ENCODE results near the gene BCL2L14. TPM values are rescaled to one million over a fixed set of nuclear protein-coding genes. Genes with fewer than 3 reads are reported as not detected.

BCL2L14 gene
- total RNA-seq, 1 experiment from 2014 or later = not detected

- DNase-seq (ENCODE audit: unreplicated experiment) = no peak
- TF ChIP-seq CTCF (IDR thresholded peaks at IDR 0.05; ENCODE audit: unreplicated experiment) = no peak
- no peak overlapping the region for H3K4me3 Mint-ChIP-seq (ENCODE audit: unreplicated experiment)
- ChIA-PET POLR2A (interaction anchor here (1.1 kb wide), 1 partner anchor 10 kb away, joined by 3 read pairs; no protein-coding TSS in a partner anchor), CTCF (interaction anchor here (0.5 to 1.2 kb wide), 4 partner anchors 13 to 517 kb away, joined by 3 to 7 read pairs (median 3); no protein-coding TSS in a partner anchor)
- BruUV-seq (replicated peaks) = no TSS peak
- no peak overlapping the region for H3K27ac Mint-ChIP-seq (ENCODE audit: low read depth, unreplicated experiment)
- no peaks in the 10 kb centered on the region for H3K27me3 Mint-ChIP-seq (ENCODE audit: insufficient read depth, unreplicated experiment)
- intact Hi-C loops (cut with micrococcal nuclease) = no loop called here
- H3K9me3 Mint-ChIP-seq (ENCODE audit: unreplicated experiment) = no peaks in the 10 kb centered on the region
- H3K36me3 Mint-ChIP-seq (ENCODE audit: insufficient read depth, unreplicated experiment) = peaks cover 6% of the 10 kb centered on the region
- H3K4me1 Mint-ChIP-seq (ENCODE audit: insufficient read depth, unreplicated experiment) = peaks cover 8% of the 10 kb centered on the region
Observed at GRCh38 chr12:12094481-12094880, 23.7 kb downstream of the BCL2L14 start.

GRCh38 chr12:12095021-12095420 lies 24.3 kb downstream of the BCL2L14 start:
- BruUV-seq (replicated peaks) = no TSS peak
- no peaks in the 10 kb centered on the region for H3K9me3 Mint-ChIP-seq (ENCODE audit: unreplicated experiment)
- H3K4me3 Mint-ChIP-seq (ENCODE audit: unreplicated experiment) = no peak overlapping the region
- intact Hi-C loops (cut with micrococcal nuclease) = no loop called here
- H3K36me3 Mint-ChIP-seq (ENCODE audit: insufficient read depth, unreplicated experiment) = peaks cover 6% of the 10 kb centered on the region
- ChIA-PET CTCF (interaction anchor here (0.5 to 0.7 kb wide), 2 partner anchors 215 to 518 kb away, joined by 3 read pairs; no protein-coding TSS in a partner anchor), POLR2A (interaction anchor here (1.1 kb wide), 1 partner anchor 10 kb away, joined by 3 read pairs; no protein-coding TSS in a partner anchor)
- DNase-seq (ENCODE audit: unreplicated experiment) = no peak
- H3K27ac Mint-ChIP-seq (ENCODE audit: low read depth, unreplicated experiment) = no peak overlapping the region
- no peak for TF ChIP-seq CTCF (IDR thresholded peaks at IDR 0.05; ENCODE audit: unreplicated experiment)
- H3K27me3 Mint-ChIP-seq (ENCODE audit: insufficient read depth, unreplicated experiment) = no peaks in the 10 kb centered on the region
- peaks cover 8% of the 10 kb centered on the region for H3K4me1 Mint-ChIP-seq (ENCODE audit: insufficient read depth, unreplicated experiment)

- ChIA-PET POLR2A (no interaction called here), CTCF (interaction anchor here (0.6 to 0.8 kb wide), 2 partner anchors 146 to 240 kb away, joined by 3 read pairs; no protein-coding TSS in a partner anchor)
- no peak for DNase-seq (ENCODE audit: unreplicated experiment)
- no peaks in the 10 kb centered on the region for H3K27me3 Mint-ChIP-seq (ENCODE audit: insufficient read depth, unreplicated experiment)
- intact Hi-C loops (cut with micrococcal nuclease) = no loop called here
- H3K36me3 Mint-ChIP-seq (ENCODE audit: insufficient read depth, unreplicated experiment) = peaks cover 15% of the 10 kb centered on the region
- no peak overlapping the region for H3K27ac Mint-ChIP-seq (ENCODE audit: low read depth, unreplicated experiment)
- no TSS peak for BruUV-seq (replicated peaks)
- H3K9me3 Mint-ChIP-seq (ENCODE audit: unreplicated experiment) = no peaks in the 10 kb centered on the region
- TF ChIP-seq CTCF (IDR thresholded peaks at IDR 0.05; ENCODE audit: unreplicated experiment) = no peak
- no peak overlapping the region for H3K4me3 Mint-ChIP-seq (ENCODE audit: unreplicated experiment)
- H3K4me1 Mint-ChIP-seq (ENCODE audit: insufficient read depth, unreplicated experiment) = peaks cover under 1% of the 10 kb centered on the region
Observed at GRCh38 chr12:12097891-12098690, 27.4 kb downstream of the BCL2L14 start.

- CTCF ChIA-PET = interaction anchor here (0.6 to 0.8 kb wide), 2 partner anchors 17 to 241 kb away, joined by 3 read pairs; no protein-coding TSS in a partner anchor
- peaks cover 20% of the 10 kb centered on the region for H3K36me3 Mint-ChIP-seq (ENCODE audit: insufficient read depth, unreplicated experiment)
Observed at GRCh38 chr12:12098691-12099015, 27.9 kb downstream of the BCL2L14 start.

More at GRCh38 chr12:12098691-12099015, 27.9 kb downstream of the BCL2L14 start:
- H3K4me3 Mint-ChIP-seq (ENCODE audit: unreplicated experiment) = no peak overlapping the region
- intact Hi-C loops (cut with micrococcal nuclease) = no loop called here
- no peak overlapping the region for H3K27ac Mint-ChIP-seq (ENCODE audit: low read depth, unreplicated experiment)
- no peak for TF ChIP-seq CTCF (IDR thresholded peaks at IDR 0.05; ENCODE audit: unreplicated experiment)
- POLR2A ChIA-PET = no interaction called here
- H3K27me3 Mint-ChIP-seq (ENCODE audit: insufficient read depth, unreplicated experiment) = no peaks in the 10 kb centered on the region
- H3K9me3 Mint-ChIP-seq (ENCODE audit: unreplicated experiment) = no peaks in the 10 kb centered on the region
- no peak for DNase-seq (ENCODE audit: unreplicated experiment)
- H3K4me1 Mint-ChIP-seq (ENCODE audit: insufficient read depth, unreplicated experiment) = no peaks in the 10 kb centered on the region
- no TSS peak for BruUV-seq (replicated peaks)
